Mucosa of rectum (tissue), 2 donors: ENCODE measurements around the gene CPEB1.

ENCODE experiments used
- H3K27ac ChIP-seq, 2 donors: one replicate each; pipeline ENCODE4 v1.7.0; 2013; ENCODE audit warnings: inconsistent platforms in 2 of 2, low read depth in 2 of 2, low read length in 2 of 2
- H3K27me3 ChIP-seq, 2 donors: one replicate each; pipeline ENCODE4 v1.7.0; 2013; ENCODE audit warnings: low read length in 2 of 2; ENCODE audit not compliant: control insufficient read depth in 2 of 2, insufficient read depth in 2 of 2
- H3K36me3 ChIP-seq, 2 donors: one replicate each; pipeline ENCODE4 v1.7.0; 2013; ENCODE audit warnings: low read length in 2 of 2; ENCODE audit not compliant: control insufficient read depth in 2 of 2, insufficient read depth in 2 of 2
- H3K4me1 ChIP-seq, 2 donors: one replicate each; pipeline ENCODE4 v1.7.0; 2013; ENCODE audit warnings: low read length in 2 of 2, mild to moderate bottlenecking in 1 of 2; ENCODE audit not compliant: control insufficient read depth in 2 of 2, insufficient read depth in 2 of 2
- H3K4me3 ChIP-seq, 2 donors: one replicate each; pipeline ENCODE4 v1.7.0; 2013; ENCODE audit warnings: low read length in 2 of 2
- H3K9ac ChIP-seq, 2 donors: one replicate each; pipeline ENCODE4 v1.7.0; 2013; ENCODE audit warnings: low read length in 2 of 2, low read depth in 1 of 2, mild to moderate bottlenecking in 1 of 2
- H3K9me3 ChIP-seq, 2 donors: one replicate each; pipeline ENCODE4 v1.7.0; 2013; ENCODE audit warnings: low read length in 2 of 2; ENCODE audit not compliant: control insufficient read depth in 2 of 2
- donor health status: healthy.
- donor health status: Normal muscosa, but diverticular disease.

The CPEB1 gene

DNA sequence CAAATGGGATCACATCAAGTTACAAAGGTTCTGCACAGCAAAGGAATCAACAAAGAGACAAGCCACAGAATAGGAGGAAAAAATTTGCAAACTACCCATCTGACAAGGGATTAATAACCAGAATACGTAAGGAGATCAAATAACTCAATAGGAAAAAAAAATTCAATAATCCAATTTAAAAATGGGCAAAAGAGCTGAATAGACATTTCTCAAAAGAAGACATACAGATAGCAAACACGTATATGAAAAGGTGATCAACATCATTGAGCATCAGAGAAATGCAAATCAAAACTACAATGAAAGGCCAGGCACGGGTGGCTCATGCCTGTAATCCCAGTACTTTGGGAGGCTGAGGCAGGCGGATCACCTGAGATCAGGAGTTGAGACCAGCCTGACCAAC, 23.5 kb upstream of the CPEB1 start:
- Histone ChIP-seq H3K27me3 (peaks cover 0 to 2% of the 10 kb centered on the region in 2 donors), H3K36me3 (no peaks in the 10 kb centered on the region), H3K27ac (no peak overlapping the region), H3K4me3 (no peak overlapping the region), H3K4me1 (no peaks in the 10 kb centered on the region), H3K9ac (no peak overlapping the region), H3K9me3 (no peaks in the 10 kb centered on the region)

DNA sequence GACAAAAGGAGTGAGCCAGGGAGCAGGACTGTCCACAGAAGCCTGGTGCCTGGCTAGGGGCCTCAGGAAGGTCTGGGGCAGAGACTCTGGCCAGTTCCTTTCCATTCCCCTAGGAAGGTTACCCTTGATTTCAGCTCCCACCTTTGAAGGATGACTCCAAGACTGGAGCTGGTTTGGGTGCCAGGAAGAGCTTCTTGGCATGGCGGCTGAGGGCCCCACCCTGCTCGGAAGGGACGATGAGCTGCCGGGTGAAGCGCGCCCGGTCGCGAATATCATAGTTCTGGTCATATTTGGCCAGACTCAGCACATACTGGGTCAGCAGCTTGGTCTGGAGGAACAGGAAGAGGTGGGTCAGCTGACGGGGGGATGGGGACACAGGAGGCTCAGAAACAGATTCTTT, 19.4 kb upstream of the CPEB1 start:
- Histone ChIP-seq H3K27ac (no peak overlapping the region), H3K4me3 (no peak overlapping the region), H3K36me3 (no peaks in the 10 kb centered on the region), H3K9me3 (no peaks in the 10 kb centered on the region), H3K9ac (no peak overlapping the region), H3K27me3 (peaks cover 0 to 2% of the 10 kb centered on the region in 2 donors), H3K4me1 (no peaks in the 10 kb centered on the region)

DNA sequence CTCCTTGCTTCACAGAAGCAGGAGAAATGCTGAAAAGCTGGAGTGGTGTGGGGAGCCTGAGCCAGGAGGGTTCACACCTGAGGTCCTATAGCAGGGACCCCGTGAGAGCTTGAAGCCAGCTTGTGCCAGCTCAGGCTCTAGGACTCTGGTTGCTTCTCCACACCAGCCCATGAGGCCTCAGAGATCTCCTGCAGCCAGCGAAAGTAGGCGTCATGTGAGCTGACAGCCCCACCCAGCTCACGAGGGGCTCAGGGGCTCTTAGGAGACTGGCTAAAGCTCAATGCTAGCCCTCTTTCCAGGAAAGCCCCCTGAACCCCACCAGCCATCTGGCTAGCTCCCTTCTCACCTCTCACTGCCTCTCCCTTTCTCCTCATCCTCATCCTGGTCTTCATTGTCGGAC, 16.9 kb upstream of the CPEB1 start:
- H3K4me3 ChIP-seq = no peak overlapping the region
- no peak overlapping the region for H3K27ac ChIP-seq
- H3K4me1 ChIP-seq = no peaks in the 10 kb centered on the region
- H3K27me3 ChIP-seq = peaks cover 0 to 2% of the 10 kb centered on the region in 2 donors
- no peaks in the 10 kb centered on the region for H3K9me3 ChIP-seq
- no peaks in the 10 kb centered on the region for H3K36me3 ChIP-seq
- H3K9ac ChIP-seq = no peak overlapping the region

DNA sequence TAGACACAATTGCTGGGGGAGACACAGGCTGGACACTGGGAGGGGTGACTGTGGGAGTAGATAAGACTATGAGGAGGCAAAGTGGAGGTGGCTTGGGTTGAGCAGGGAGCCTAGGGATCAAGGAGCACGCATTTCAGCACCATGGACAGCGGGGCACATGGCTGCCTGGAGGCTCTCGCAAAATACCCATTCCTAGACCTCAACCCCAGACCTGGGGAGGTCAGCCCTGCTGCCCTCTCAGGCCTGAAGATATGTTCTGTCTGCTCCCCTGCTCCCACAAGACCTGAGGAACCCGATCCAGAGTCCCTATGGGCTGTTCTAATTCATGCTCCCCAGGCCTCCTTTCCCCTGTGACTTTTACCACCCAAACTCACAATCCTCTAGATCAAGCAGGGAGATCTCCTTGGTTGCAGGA, 16.0 kb upstream of the CPEB1 start:
- Histone ChIP-seq H3K4me3 (no peak overlapping the region), H3K27me3 (no peaks in the 10 kb centered on the region), H3K36me3 (no peaks in the 10 kb centered on the region), H3K4me1 (no peaks in the 10 kb centered on the region), H3K27ac (no peak overlapping the region), H3K9ac (no peak overlapping the region), H3K9me3 (no peaks in the 10 kb centered on the region)

DNA sequence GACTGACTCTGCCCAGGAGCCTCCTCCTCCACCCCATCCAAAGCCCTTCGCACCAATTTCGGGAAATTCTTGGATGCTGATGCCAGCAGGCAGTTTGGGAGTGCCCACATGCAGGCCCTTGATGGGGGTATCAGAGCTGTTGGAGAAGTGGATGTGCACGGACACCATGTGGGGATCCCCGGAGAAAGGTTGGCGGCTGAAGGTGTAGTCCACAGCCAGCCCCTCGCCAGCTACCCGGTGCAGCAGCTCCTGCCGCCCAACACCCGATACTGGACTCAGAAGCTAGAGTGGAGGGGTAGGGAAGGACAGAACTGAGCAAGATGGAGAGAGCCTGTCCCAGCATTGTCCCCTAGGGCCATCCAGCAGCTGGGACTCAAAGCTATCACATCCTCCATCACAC, 15.5 kb upstream of the CPEB1 start:
- Histone ChIP-seq H3K9ac (no peak overlapping the region), H3K4me1 (no peaks in the 10 kb centered on the region), H3K4me3 (no peak overlapping the region), H3K27ac (no peak overlapping the region), H3K9me3 (no peaks in the 10 kb centered on the region), H3K36me3 (no peaks in the 10 kb centered on the region), H3K27me3 (no peaks in the 10 kb centered on the region)

DNA sequence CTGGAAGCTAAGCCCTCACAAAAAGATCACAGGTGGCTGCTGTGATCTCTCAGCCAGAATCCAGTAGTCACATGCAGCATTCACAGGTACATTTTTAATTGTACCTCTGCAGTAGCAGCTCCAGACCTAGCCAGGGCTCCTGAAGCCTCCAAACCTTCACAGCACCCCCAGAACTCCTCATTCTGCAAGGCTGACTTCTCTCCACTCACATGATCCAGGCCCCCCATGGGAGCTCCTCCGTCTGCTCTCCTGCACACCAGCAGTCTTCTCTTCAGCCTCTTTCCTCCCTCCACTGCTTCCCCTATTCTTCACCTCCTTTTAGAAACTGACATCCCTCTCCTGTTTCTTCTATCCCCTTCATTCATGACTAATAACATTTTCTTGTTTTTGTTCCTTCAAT, 13.2 kb upstream of the CPEB1 start:
- Histone ChIP-seq H3K27me3 (no peaks in the 10 kb centered on the region), H3K27ac (no peak overlapping the region), H3K4me3 (no peak overlapping the region), H3K9me3 (no peaks in the 10 kb centered on the region), H3K9ac (no peak overlapping the region), H3K4me1 (no peaks in the 10 kb centered on the region), H3K36me3 (no peaks in the 10 kb centered on the region)

DNA sequence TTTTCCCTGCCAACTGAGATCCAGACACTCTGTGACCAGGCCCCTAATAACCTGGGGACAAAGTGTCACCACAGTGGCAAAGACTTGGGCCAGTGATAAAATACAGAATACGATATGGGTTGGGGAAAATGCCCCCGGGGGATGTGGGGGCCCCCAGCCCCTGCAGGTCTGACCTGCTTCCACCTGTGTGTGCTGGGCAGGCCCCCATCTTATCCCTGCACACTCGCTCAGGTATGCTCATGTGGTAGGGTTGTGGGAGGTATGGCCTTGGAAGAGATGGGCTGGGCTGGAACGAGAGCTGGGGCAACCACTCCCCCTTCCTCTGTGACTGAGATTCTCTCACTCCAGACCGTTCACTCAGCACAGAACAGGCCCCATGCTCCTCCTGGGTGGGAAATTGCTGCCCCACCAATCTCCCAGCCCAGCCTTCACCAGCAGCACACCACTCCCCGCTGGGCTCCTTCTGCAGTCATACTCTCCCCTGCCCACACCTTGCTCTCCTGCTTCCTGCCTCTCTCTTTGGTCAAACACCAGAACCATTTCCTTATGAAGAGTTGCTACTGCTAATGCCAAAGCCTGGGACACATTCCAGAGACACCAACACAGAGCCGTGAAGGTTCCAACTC, 9.6 kb upstream of the CPEB1 start:
- no peaks in the 10 kb centered on the region for H3K27me3 ChIP-seq
- H3K9ac ChIP-seq = no peak overlapping the region
- no peaks in the 10 kb centered on the region for H3K36me3 ChIP-seq
- H3K9me3 ChIP-seq = no peaks in the 10 kb centered on the region
- no peak overlapping the region for H3K4me3 ChIP-seq
- no peaks in the 10 kb centered on the region for H3K4me1 ChIP-seq
- H3K27ac ChIP-seq = no peak overlapping the region

DNA sequence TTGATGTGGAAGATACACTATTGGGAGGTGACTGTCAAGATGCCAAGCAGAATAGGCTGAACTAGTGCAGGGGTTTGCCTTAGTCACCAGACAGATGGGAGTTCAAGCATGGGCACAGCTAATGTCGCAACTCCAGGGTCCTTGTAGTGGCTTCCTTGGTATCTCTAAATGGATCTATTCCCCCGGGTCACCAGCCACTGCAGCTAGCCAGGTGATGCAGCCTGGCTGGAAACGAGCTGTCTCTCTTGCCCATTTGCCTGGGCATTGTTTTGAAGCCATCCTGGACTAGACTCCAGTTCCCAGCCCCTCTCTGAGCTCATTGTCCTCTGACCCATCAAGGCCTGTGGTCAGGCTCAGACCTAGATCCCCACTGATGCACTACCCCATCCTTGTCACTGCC, 8.4 kb upstream of the CPEB1 start:
- H3K36me3 ChIP-seq = no peaks in the 10 kb centered on the region
- H3K9ac ChIP-seq = no peak overlapping the region
- no peaks in the 10 kb centered on the region for H3K9me3 ChIP-seq
- no peak overlapping the region for H3K27ac ChIP-seq
- H3K27me3 ChIP-seq = no peaks in the 10 kb centered on the region
- no peak overlapping the region for H3K4me3 ChIP-seq
- no peaks in the 10 kb centered on the region for H3K4me1 ChIP-seq

DNA sequence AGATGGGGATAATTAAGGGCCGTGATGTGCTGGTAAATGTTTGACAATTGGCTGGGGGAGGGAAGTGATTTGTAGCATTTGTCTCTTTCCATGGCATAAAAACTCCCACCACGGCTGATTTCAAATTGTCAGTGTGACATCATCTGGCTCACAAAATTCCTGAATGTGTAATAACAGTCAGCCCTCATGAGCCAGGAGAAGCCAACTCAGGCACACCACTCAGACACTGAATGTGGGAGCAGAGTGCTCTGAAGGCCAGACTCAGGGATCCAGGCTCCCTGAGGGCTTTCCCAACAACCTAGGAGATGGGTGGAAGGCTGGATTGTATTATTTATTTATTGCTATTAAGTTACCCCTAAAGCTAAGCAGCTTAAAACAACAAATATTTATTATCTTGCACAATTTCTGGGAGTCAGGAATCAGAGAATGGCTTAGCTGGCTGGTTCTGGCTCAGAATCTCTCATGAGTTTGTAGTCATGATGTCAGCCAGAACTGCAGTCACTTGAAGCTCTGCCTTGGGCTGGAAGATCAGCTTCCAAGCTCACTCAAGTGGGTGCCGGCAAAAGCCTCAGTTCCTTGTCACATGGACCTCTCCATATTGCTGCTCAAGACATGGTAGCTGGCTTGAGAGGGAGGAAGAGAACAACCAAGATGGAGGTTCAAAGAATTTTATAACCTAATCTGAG, 6.5 kb upstream of the CPEB1 start:
- Histone ChIP-seq H3K27ac (no peak overlapping the region), H3K4me3 (no peak overlapping the region), H3K4me1 (no peaks in the 10 kb centered on the region), H3K9me3 (no peaks in the 10 kb centered on the region), H3K36me3 (no peaks in the 10 kb centered on the region), H3K27me3 (peaks cover 2 to 5% of the 10 kb centered on the region in 2 donors), H3K9ac (no peak overlapping the region)

DNA sequence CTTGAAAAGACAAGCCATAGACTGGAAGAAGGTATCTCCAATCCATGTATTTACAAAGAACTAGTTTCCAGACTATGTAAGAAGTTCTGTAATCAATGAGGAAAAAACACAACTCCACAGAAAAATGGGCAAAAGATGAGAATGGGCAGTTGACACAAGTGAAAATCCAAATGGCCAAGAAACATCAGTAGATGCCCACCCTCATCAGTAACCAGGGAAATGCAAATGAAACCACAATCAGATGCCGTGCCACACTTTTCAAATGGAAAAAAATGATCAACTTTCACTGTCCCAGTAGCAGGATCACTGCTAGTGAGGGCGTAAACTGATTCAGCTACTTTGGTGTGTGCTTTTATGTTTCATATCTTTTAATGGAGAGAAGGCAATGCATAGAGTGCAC, 4.5 kb upstream of the CPEB1 start:
- Histone ChIP-seq H3K9ac (no peak overlapping the region), H3K27ac (no peak overlapping the region), H3K27me3 (peaks cover 6 to 11% of the 10 kb centered on the region in 2 donors), H3K4me1 (peaks cover 0 to 3% of the 10 kb centered on the region in 2 donors), H3K36me3 (no peaks in the 10 kb centered on the region), H3K9me3 (no peaks in the 10 kb centered on the region), H3K4me3 (no peak overlapping the region)
